HG02981 (cell line): ENCODE data around the gene IGSF8.

ENCODE experiments used
- ATAC-seq: cut with Tn5 transposase; IDR thresholded peaks from one replicate; pipeline ENCODE4 v1.9.1; 2021; ENCODE audit warnings: mild to moderate bottlenecking, moderate library complexity; ENCODE audit not compliant: unreplicated experiment

Gene IGSF8

DNA sequence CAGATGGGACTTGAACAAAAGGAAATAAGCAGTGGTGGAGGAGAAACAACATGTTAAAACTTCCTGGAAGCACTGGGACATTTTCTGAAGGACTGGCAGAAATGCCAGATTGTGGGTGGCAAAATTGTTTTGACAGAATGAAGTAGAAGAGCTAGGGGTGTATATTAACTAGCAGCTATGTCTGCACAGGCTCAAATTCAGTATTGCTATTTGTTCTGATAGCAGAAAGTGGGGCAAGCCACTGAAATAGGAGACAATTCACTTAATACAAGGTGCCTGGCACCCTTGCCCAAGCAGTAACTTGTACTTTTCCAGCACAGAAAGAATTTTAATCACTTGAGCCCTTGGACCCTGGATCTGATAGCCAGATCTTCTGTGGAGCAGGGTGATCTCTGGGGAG is 54.9 kb downstream of the IGSF8 start:
- ATAC-seq, result no peak
